GM23248 (cell line): ENCODE results near the gene CAPN14. TPM values are rescaled to one million over a fixed set of nuclear protein-coding genes. Genes with fewer than 3 reads are reported as not detected.

Source experiments
- DNase-seq: peaks from one replicate; pipeline ENCODE4 v3.0.0-alpha.2; 2015
- H2AFZ ChIP-seq: fragments of 200-600 bp; sonication (generic); 2 replicates; pipeline ENCODE4 v1.6.1; 2016; ENCODE audit warnings: antibody characterized with exemption
- H3F3A ChIP-seq: fragments of 200-600 bp; sonication (generic); 2 replicates; pipeline ENCODE4 v1.6.1; 2016; ENCODE audit warnings: mild to moderate bottlenecking, antibody characterized with exemption, mixed run types; ENCODE audit not compliant: insufficient read depth
- H3K27ac ChIP-seq: fragments of 200-600 bp; sonication (generic); 2 replicates; pipeline ENCODE4 v1.5.1; 2016; ENCODE audit warnings: mild to moderate bottlenecking
- H3K27me3 ChIP-seq: fragments of 200-600 bp; sonication (generic); replicated peaks from 2 replicates; pipeline ENCODE4 v1.6.1; 2016; ENCODE audit warnings: mild to moderate bottlenecking; ENCODE audit not compliant: insufficient read depth
- H3K36me3 ChIP-seq: fragments of 200-600 bp; sonication (generic); 2 replicates; pipeline ENCODE4 v1.6.1; 2016; ENCODE audit warnings: low read depth, mild to moderate bottlenecking
- H3K4me1 ChIP-seq: fragments of 200-600 bp; sonication (generic); 2 replicates; pipeline ENCODE4 v1.6.1; 2016; ENCODE audit warnings: mild to moderate bottlenecking; ENCODE audit not compliant: insufficient read depth
- H3K4me2 ChIP-seq: fragments of 200-600 bp; sonication (generic); one replicate; pipeline ENCODE4 v1.6.1; 2016; ENCODE audit warnings: mild to moderate bottlenecking; ENCODE audit not compliant: unreplicated experiment
- H3K4me3 ChIP-seq: fragments of 200-600 bp; sonication (generic); 2 replicates; pipeline ENCODE4 v1.5.1; 2016; ENCODE audit warnings: mild to moderate bottlenecking
- H3K79me2 ChIP-seq: fragments of 200-600 bp; sonication (generic); 2 replicates; pipeline ENCODE4 v1.6.1; 2016; ENCODE audit warnings: mild to moderate bottlenecking; ENCODE audit not compliant: insufficient read depth
- H3K9ac ChIP-seq: fragments of 200-600 bp; sonication (generic); 2 replicates; pipeline ENCODE4 v1.6.1; 2016; ENCODE audit warnings: mild to moderate bottlenecking
- H3K9me2 ChIP-seq: fragments of 200-600 bp; sonication (generic); 2 replicates; pipeline ENCODE4 v1.6.1; 2016; ENCODE audit warnings: mixed run types, mild to moderate bottlenecking, moderate library complexity; ENCODE audit not compliant: insufficient read depth
- H3K9me3 ChIP-seq: fragments of 200-600 bp; sonication (generic); one replicate; pipeline ENCODE4 v1.6.1; 2017; ENCODE audit warnings: low read depth
- H4K20me1 ChIP-seq: fragments of 200-600 bp; sonication (generic); 2 replicates; pipeline ENCODE4 v1.6.0; 2016; ENCODE audit not compliant: insufficient read depth
- EZH2 ChIP-seq: fragments of 200-600 bp; sonication (generic); IDR thresholded peaks from 2 replicates; pipeline ENCODE4 v1.6.1; 2018; ENCODE audit warnings: antibody characterized with exemption, mild to moderate bottlenecking; ENCODE audit not compliant: insufficient read depth, poor library complexity, severe bottlenecking
- EZH2phosphoT487 ChIP-seq: fragments of 200-600 bp; sonication (generic); IDR thresholded peaks from 2 replicates; pipeline ENCODE4 v1.6.1; 2018; ENCODE audit warnings: antibody characterized with exemption, moderate library complexity, mild to moderate bottlenecking, low read depth; ENCODE audit not compliant: insufficient read depth
- WGBS, 2 experiments: methylation state at CpG; one replicate each; pipeline ENCODE4 v1.1.6; 2015 to 2017; ENCODE audit warnings: low lambda C conversion rate in 2 of 2, low coverage in 1 of 2; ENCODE audit errors: missing lambda C conversion rate in 2 of 2; 5-methylcytosine and 5-hydroxymethylcytosine counted together
- in situ Hi-C: fragments of 300-500 bp; cut with MboI; formaldehyde crosslinking; loops from 2 replicates; pipeline ENCODE4 v1.15.0; 2020
- polyA plus RNA-seq: library from polyadenylated mRNA; unstranded; fragments of >200 nt; fragmentation: Nextera tagmentation; extraction: Ambion mirVana; gene quantifications from 2 replicates; pipeline ENCODE4 v1.2.1, GENCODE V29; 2016
- total RNA-seq: library from RNA; depleted of rRNA; stranded (reverse); fragments of >200 nt; shearing (Covaris generic); gene quantifications from 2 replicates; pipeline ENCODE4 v1.2.3, GENCODE V29; 2014

CAPN14 gene
- total and polyA plus RNA-seq, 2 experiments from 2014 or later: 0.11 TPM; not detected in 1

DNA sequence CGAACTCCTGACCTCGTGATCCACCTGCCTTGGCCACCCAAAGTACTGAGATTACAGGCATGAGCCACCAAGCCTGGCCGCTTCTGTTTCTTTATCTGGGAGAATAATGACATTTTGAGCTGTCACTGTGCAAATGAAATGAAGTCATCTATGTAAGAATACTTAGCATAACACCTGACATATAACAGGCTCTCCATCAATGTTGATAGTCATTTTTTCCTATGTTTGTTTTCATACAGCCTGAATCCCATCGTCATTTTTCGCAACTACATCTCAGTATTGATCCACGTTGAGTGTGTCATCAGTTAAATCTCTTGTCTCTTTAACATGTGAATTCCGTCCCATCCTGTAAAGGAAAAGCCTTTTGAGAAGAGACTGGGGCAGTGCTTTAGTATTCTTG is 6.4 kb upstream of the CAPN14 start:
- Histone ChIP-seq H3K36me3 (no peaks in the 10 kb centered on the region), H3K27ac (no peak overlapping the region), H3K4me3 (no peak overlapping the region), H3K27me3 (peaks cover 35% of the 10 kb centered on the region), H3K4me2 (no peak overlapping the region), H3F3A (no peaks in the 10 kb centered on the region), H3K9me2 (no peaks in the 10 kb centered on the region), H3K4me1 (no peaks in the 10 kb centered on the region), H3K9ac (no peak overlapping the region), H4K20me1 (no peaks in the 10 kb centered on the region), H3K9me3 (no peaks in the 10 kb centered on the region), H2AFZ (no peak overlapping the region), H3K79me2 (no peaks in the 10 kb centered on the region)
- in situ Hi-C loops: no loop called here
- 64 to 72% methylated on average over 7 of the region's 7 CpGs for WGBS, 2 experiments
- no peak for DNase-seq
- TF ChIP-seq EZH2 (no peak), EZH2phosphoT487 (no peak)

DNA sequence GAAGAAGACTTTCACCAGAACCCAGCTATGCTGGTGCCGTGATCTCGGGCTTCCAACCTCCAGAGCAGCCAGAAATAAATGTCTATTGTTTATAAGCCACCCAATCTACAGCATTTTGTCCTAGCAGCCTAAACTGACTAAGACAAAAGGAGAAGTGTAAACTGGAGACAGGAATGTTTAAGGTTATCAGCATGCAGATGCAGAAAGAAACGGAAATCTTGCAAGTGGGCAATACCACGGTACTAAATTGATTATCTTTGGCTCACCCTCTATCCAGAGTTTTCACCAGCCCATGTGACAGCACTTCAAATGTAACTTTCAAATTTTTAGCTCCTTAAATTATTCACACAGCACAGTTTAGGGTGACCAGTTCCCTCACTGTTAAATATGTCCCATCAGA is 5.7 kb upstream of the CAPN14 start:
- Histone ChIP-seq H3K4me2 (no peak overlapping the region), H3K4me3 (no peak overlapping the region), H2AFZ (no peak overlapping the region), H4K20me1 (no peaks in the 10 kb centered on the region), H3K36me3 (no peaks in the 10 kb centered on the region), H3K4me1 (no peaks in the 10 kb centered on the region), H3K9me2 (no peaks in the 10 kb centered on the region), H3K27ac (no peak overlapping the region), H3F3A (no peaks in the 10 kb centered on the region), H3K9me3 (no peaks in the 10 kb centered on the region), H3K9ac (no peak overlapping the region), H3K79me2 (no peaks in the 10 kb centered on the region), H3K27me3 (peaks cover 35% of the 10 kb centered on the region)
- no peak for DNase-seq
- in situ Hi-C loops: no loop called here
- no peak for TF ChIP-seq EZH2
- TF ChIP-seq EZH2phosphoT487: no peak
- WGBS, 2 experiments: 67 to 72% methylated on average over 4 of the region's 4 CpGs

DNA sequence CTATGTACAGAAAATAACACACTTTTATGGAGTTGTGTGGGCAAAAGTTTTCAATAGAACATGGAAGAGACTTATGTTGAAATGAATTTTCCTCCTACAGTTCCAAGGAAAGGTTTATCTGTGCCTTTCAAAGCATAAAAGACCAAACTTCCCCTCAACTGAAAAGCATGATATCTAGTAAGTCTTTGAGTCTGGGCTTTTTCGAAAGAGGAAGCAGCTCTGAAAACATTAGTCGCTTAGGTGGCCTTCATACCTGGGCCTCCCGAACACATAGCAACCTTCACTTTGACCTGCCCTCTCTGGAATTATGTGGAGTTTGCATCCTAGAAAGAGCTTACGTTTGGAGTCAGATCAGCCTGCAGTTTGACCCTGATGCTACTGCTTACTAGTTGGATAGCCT is 4.8 kb upstream of the CAPN14 start:
- Histone ChIP-seq H3K27ac (no peak overlapping the region), H3F3A (no peaks in the 10 kb centered on the region), H2AFZ (no peak overlapping the region), H3K4me2 (no peak overlapping the region), H3K4me1 (no peaks in the 10 kb centered on the region), H3K9me3 (no peaks in the 10 kb centered on the region), H3K4me3 (no peak overlapping the region), H3K9me2 (no peaks in the 10 kb centered on the region), H3K27me3 (peaks cover 35% of the 10 kb centered on the region), H3K9ac (no peak overlapping the region), H4K20me1 (no peaks in the 10 kb centered on the region), H3K79me2 (no peaks in the 10 kb centered on the region), H3K36me3 (no peaks in the 10 kb centered on the region)
- DNase-seq: no peak
- in situ Hi-C loops: no loop called here
- WGBS, 2 experiments: 67 to 75% methylated on average over 4 of the region's 4 CpGs
- TF ChIP-seq EZH2phosphoT487 (no peak), EZH2 (no peak)

DNA sequence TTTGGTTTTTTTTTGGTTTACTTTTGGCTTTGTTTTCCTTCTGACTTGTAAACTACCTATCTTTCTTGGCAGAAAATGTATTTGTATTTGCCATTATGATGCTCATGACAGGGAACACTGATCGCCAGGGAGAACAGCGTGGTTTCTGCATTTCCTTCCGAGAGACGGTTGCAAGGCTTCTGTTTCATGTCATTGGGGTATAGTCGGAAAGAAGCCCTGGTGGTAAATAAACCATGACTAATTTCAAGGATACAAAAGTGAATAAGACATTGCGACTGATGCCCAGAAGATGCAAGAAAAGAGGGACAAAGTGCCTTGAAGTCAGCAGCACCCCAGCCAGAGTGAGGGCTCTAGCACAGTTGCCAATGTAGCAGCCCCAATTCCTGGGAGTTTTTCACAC is 4.2 kb upstream of the CAPN14 start:
- no peaks in the 10 kb centered on the region for H4K20me1 ChIP-seq
- no peak overlapping the region for H3K9ac ChIP-seq
- 68 to 69% methylated on average over 6 of the region's 6 CpGs for whole genome bisulfite sequencing, 2 experiments
- H3K36me3 ChIP-seq: no peaks in the 10 kb centered on the region
- H3F3A ChIP-seq: no peaks in the 10 kb centered on the region
- H3K4me1 ChIP-seq: no peaks in the 10 kb centered on the region
- peaks cover 35% of the 10 kb centered on the region for H3K27me3 ChIP-seq
- no peaks in the 10 kb centered on the region for H3K9me3 ChIP-seq
- TF ChIP-seq EZH2: no peak
- no peak for TF ChIP-seq EZH2phosphoT487
- no peak overlapping the region for H3K27ac ChIP-seq
- H3K4me3 ChIP-seq: no peak overlapping the region
- no peaks in the 10 kb centered on the region for H3K79me2 ChIP-seq
- in situ Hi-C loops: no loop called here
- H2AFZ ChIP-seq: no peak overlapping the region
- no peaks in the 10 kb centered on the region for H3K9me2 ChIP-seq
- H3K4me2 ChIP-seq: no peak overlapping the region
- DNase-seq: no peak
